Activated CD8-positive, alpha-beta T cell treated with anti-CD3 and anti-CD28 coated beads, Interleukin-2, amount 10 ng/mL, durations not matched to agents 7 days and 5 days (primary cell): ENCODE measurements around the gene TIMM29. TPM values are rescaled to one million over a fixed set of nuclear protein-coding genes. Genes with fewer than 3 reads are reported as not detected.
A peak's percentile ranks its signal among the peaks of the same experiment; 100 is the strongest.

ENCODE experiments used
- ATAC-seq: fragments of 150-1000 bp; cut with Tn5 transposase; one replicate; pipeline ENCODE4 v1.10.0; 2021; ENCODE audit warnings: moderate library complexity
- CTCF ChIA-PET: fragments of 350-600 bp; sonication (Branson Sonifier 250); formaldehyde crosslinking; loops from one replicate; lab custom pipeline; 2021; ENCODE audit warnings: antibody characterized with exemption; lab: Charles Lee
- POLR2A ChIA-PET: fragments of 350-600 bp; sonication (Branson Sonifier 250); formaldehyde crosslinking; loops from one replicate; lab custom pipeline; 2021; ENCODE audit warnings: antibody characterized with exemption; lab: Charles Lee
- DNase-seq: peaks from one replicate; pipeline ENCODE4 v3.0.0-alpha.2; 2020
- H3K27ac Mint-ChIP-seq: one replicate; pipeline ENCODE4 v1.8.0; 2021; ENCODE audit warnings: mild to moderate bottlenecking, mixed read lengths
- H3K27me3 Mint-ChIP-seq: one replicate; pipeline ENCODE4 v1.8.0; 2021; ENCODE audit warnings: low read depth, mixed read lengths
- H3K36me3 Mint-ChIP-seq: one replicate; pipeline ENCODE4 v1.8.0; 2021; ENCODE audit warnings: low read depth, mixed read lengths
- H3K4me1 Mint-ChIP-seq: one replicate; pipeline ENCODE4 v1.8.0; 2021; ENCODE audit warnings: low read depth, mixed read lengths
- H3K4me3 Mint-ChIP-seq: one replicate; pipeline ENCODE4 v1.8.0; 2021; ENCODE audit warnings: mild to moderate bottlenecking, mixed read lengths
- H3K9me3 Mint-ChIP-seq: one replicate; pipeline ENCODE4 v1.8.0; 2022; ENCODE audit warnings: mixed read lengths; ENCODE audit not compliant: insufficient read depth
- total RNA-seq, 2 experiments: library from RNA; stranded (reverse); gene quantifications; one replicate each; pipeline ENCODE4 v1.2.3, GENCODE V29; 2021

The TIMM29 gene
- 10 to 100 TPM; 20.2 to 23.0 TPM for total RNA-seq

GRCh38 chr19:10928563-10929401 lies at the start of gene TIMM29, which contains the start of gene YIPF2:
TSS of gene TIMM29 (plus strand) at chr19:10928811. CDS start at chr19:10928823, 12 bp downstream.
TSS of gene YIPF2 (minus strand) at chr19:10928639. CDS start at chr19:10928410, 229 bp downstream.
- Mint-ChIP-seq H3K9me3 (no peaks in the 10 kb centered on the region), H3K27ac (peak within 1 kb of the TSS; percentile 92), H3K36me3 (peaks cover 19% of the 10 kb centered on the region), H3K4me3 (peak within 1 kb of the TSS; percentile 95), H3K27me3 (no peaks in the 10 kb centered on the region), H3K4me1 (peaks cover 24% of the 10 kb centered on the region)
- peak; percentile 91 for ATAC-seq
- peak; percentile 97 for DNase-seq
- CTCF ChIA-PET, result interaction anchor here (2.2 kb wide), 1 partner anchor 13 kb away, joined by 13 read pairs; no protein-coding TSS in a partner anchor
- POLR2A ChIA-PET, result no interaction called here

- no peak for ATAC-seq
- POLR2A ChIA-PET, result no interaction called here
Measured at GRCh38 chr19:10881403-10882107, 47.1 kb upstream of the TIMM29 start.

GRCh38 chr19:10882108-10882457 lies 46.5 kb upstream of the TIMM29 start:
- POLR2A ChIA-PET, result no interaction called here
- H3K4me3 Mint-ChIP-seq, result no peak overlapping the region
- H3K9me3 Mint-ChIP-seq, result no peaks in the 10 kb centered on the region
- DNase-seq (no peak), ATAC-seq (no peak)
- no peaks in the 10 kb centered on the region for H3K27me3 Mint-ChIP-seq
- CTCF ChIA-PET, result interaction anchor here (0.8 to 1.1 kb wide), 2 partner anchors 10 kb away, joined by 3 read pairs; no protein-coding TSS in a partner anchor
- peaks cover 5% of the 10 kb centered on the region for H3K36me3 Mint-ChIP-seq
- no peak overlapping the region for H3K27ac Mint-ChIP-seq
- peaks cover 24% of the 10 kb centered on the region for H3K4me1 Mint-ChIP-seq

More at GRCh38 chr19:10881403-10882107, 47.1 kb upstream of the TIMM29 start:
- Mint-ChIP-seq H3K4me1 (peaks cover 29% of the 10 kb centered on the region), H3K4me3 (no peak overlapping the region), H3K27me3 (no peaks in the 10 kb centered on the region), H3K36me3 (peaks cover 7% of the 10 kb centered on the region), H3K9me3 (no peaks in the 10 kb centered on the region), H3K27ac (no peak overlapping the region)
- CTCF ChIA-PET, result interaction anchor here (0.8 to 1.3 kb wide), 4 partner anchors 9 to 256 kb away, joined by 3 read pairs; partner anchors contain the start of gene CARM1
- DNase-seq, result no peak

- POLR2A ChIA-PET, result no interaction called here
- CTCF ChIA-PET, result interaction anchor here (1.1 kb wide), 1 partner anchor 12 kb away, joined by 4 read pairs; no protein-coding TSS in a partner anchor
- H3K9me3 Mint-ChIP-seq, result no peaks in the 10 kb centered on the region
- H3K27me3 Mint-ChIP-seq, result no peaks in the 10 kb centered on the region
- H3K27ac Mint-ChIP-seq, result no peak overlapping the region
- ATAC-seq, result no peak
- H3K4me1 Mint-ChIP-seq, result peaks cover 8% of the 10 kb centered on the region
- H3K36me3 Mint-ChIP-seq, result peaks cover 1% of the 10 kb centered on the region
- H3K4me3 Mint-ChIP-seq, result no peak overlapping the region
- DNase-seq, result no peak
Measured at GRCh38 chr19:10884274-10884673, 44.3 kb upstream of the TIMM29 start.

- Mint-ChIP-seq H3K27me3 (no peaks in the 10 kb centered on the region), H3K4me1 (peaks cover 2% of the 10 kb centered on the region), H3K36me3 (no peaks in the 10 kb centered on the region), H3K9me3 (no peaks in the 10 kb centered on the region), H3K27ac (no peak overlapping the region), H3K4me3 (no peak overlapping the region)
- CTCF ChIA-PET, result interaction anchor here (1.1 kb wide), 1 partner anchor 13 kb away, joined by 4 read pairs; no protein-coding TSS in a partner anchor
- DNase-seq (no peak), ATAC-seq (no peak)
- POLR2A ChIA-PET, result no interaction called here
Measured at GRCh38 chr19:10885201-10886169, 43.1 kb upstream of the TIMM29 start.

GRCh38 chr19:10887616-10888367 lies 40.8 kb upstream of the TIMM29 start:
- peaks cover 2% of the 10 kb centered on the region for H3K4me1 Mint-ChIP-seq
- no peaks in the 10 kb centered on the region for H3K27me3 Mint-ChIP-seq
- no peak overlapping the region for H3K27ac Mint-ChIP-seq
- H3K9me3 Mint-ChIP-seq, result no peaks in the 10 kb centered on the region
- no peak overlapping the region for H3K4me3 Mint-ChIP-seq
- DNase-seq (no peak), ATAC-seq (no peak)
- H3K36me3 Mint-ChIP-seq, result no peaks in the 10 kb centered on the region
- POLR2A ChIA-PET, result interaction anchor here (1.5 kb wide), 1 partner anchor 9 kb away, joined by 3 read pairs; no protein-coding TSS in a partner anchor
- CTCF ChIA-PET, result interaction anchor here (0.6 to 1.4 kb wide), 5 partner anchors 8 to 170 kb away, joined by 3 to 7 read pairs (median 4); partner anchors contain the start of genes CARM1 and DNM2

- CTCF ChIA-PET, result interaction anchor here (0.6 to 1.5 kb wide), 7 partner anchors 9 to 1772 kb away, joined by 3 to 7 read pairs (median 3); partner anchors contain the start of gene DNM2
- no peak overlapping the region for H3K27ac Mint-ChIP-seq
- no peaks in the 10 kb centered on the region for H3K36me3 Mint-ChIP-seq
- no peak overlapping the region for H3K4me3 Mint-ChIP-seq
- POLR2A ChIA-PET, result interaction anchor here (1.5 kb wide), 1 partner anchor 8 kb away, joined by 3 read pairs; no protein-coding TSS in a partner anchor
- no peaks in the 10 kb centered on the region for H3K9me3 Mint-ChIP-seq
- ATAC-seq, result no peak
- H3K27me3 Mint-ChIP-seq, result no peaks in the 10 kb centered on the region
- H3K4me1 Mint-ChIP-seq, result peaks cover 2% of the 10 kb centered on the region
- no peak for DNase-seq
Measured at GRCh38 chr19:10888421-10888866, 40.2 kb upstream of the TIMM29 start.

- CTCF ChIA-PET, result interaction anchor here (1.1 to 1.5 kb wide), 3 partner anchors 18 to 52 kb away, joined by 3 to 7 read pairs (median 3); no protein-coding TSS in a partner anchor
- no peak overlapping the region for H3K27ac Mint-ChIP-seq
Measured at GRCh38 chr19:10889880-10890279, 38.7 kb upstream of the TIMM29 start.

GRCh38 chr19:10891405-10892086 lies 37.1 kb upstream of the TIMM29 start:
- peaks cover under 1% of the 10 kb centered on the region for H3K4me1 Mint-ChIP-seq
- H3K27me3 Mint-ChIP-seq, result no peaks in the 10 kb centered on the region
- no peak overlapping the region for H3K4me3 Mint-ChIP-seq
- ChIA-PET POLR2A (interaction anchor here (0.6 kb wide), 1 partner anchor 174 kb away, joined by 4 read pairs; no protein-coding TSS in a partner anchor), CTCF (interaction anchor here (1.3 kb wide), 1 partner anchor 45 kb away, joined by 3 read pairs; no protein-coding TSS in a partner anchor)
- no peak overlapping the region for H3K27ac Mint-ChIP-seq
- no peak for ATAC-seq
- no peaks in the 10 kb centered on the region for H3K36me3 Mint-ChIP-seq
- H3K9me3 Mint-ChIP-seq, result no peaks in the 10 kb centered on the region
- DNase-seq, result no peak

More at GRCh38 chr19:10889880-10890279, 38.7 kb upstream of the TIMM29 start:
- Mint-ChIP-seq H3K27me3 (no peaks in the 10 kb centered on the region), H3K4me3 (no peak overlapping the region), H3K4me1 (peaks cover 2% of the 10 kb centered on the region), H3K36me3 (no peaks in the 10 kb centered on the region), H3K9me3 (no peaks in the 10 kb centered on the region)
- ATAC-seq (no peak), DNase-seq (no peak)
- POLR2A ChIA-PET, result no interaction called here
